ENCODE data around the gene HOXC12.
A peak's percentile ranks its signal among the peaks of the same experiment; 100 is the strongest.

Gene HOXC12

DNA sequence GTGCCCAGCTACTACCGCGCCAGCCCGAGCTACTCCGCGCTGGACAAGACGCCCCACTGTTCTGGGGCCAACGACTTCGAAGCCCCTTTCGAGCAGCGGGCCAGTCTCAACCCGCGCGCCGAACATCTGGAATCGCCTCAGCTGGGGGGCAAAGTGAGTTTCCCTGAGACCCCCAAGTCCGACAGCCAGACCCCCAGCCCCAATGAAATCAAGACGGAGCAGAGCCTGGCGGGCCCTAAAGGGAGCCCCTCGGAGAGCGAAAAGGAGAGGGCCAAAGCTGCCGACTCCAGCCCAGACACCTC is 30.9 kb downstream of the HOXC12 start:
- TF ChIP-seq, protein P1, sequence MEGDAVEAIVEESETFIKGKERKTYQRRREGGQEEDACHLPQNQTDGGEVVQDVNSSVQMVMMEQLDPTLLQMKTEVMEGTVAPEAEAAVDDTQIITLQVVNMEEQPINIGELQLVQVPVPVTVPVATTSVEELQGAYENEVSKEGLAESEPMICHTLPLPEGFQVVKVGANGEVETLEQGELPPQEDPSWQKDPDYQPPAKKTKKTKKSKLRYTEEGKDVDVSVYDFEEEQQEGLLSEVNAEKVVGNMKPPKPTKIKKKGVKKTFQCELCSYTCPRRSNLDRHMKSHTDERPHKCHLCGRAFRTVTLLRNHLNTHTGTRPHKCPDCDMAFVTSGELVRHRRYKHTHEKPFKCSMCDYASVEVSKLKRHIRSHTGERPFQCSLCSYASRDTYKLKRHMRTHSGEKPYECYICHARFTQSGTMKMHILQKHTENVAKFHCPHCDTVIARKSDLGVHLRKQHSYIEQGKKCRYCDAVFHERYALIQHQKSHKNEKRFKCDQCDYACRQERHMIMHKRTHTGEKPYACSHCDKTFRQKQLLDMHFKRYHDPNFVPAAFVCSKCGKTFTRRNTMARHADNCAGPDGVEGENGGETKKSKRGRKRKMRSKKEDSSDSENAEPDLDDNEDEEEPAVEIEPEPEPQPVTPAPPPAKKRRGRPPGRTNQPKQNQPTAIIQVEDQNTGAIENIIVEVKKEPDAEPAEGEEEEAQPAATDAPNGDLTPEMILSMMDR (IDR thresholded peaks at IDR 0.05; ENCODE audit: unreplicated experiment in 3 of 3): no peak
- peak overlapping the region; percentile 95 to 100 (median 97) for H3K27ac Mint-ChIP-seq
- no peaks in the 10 kb centered on the region for H3K9me3 Mint-ChIP-seq
- H3K4me1 Mint-ChIP-seq: peaks cover 49% of the 10 kb centered on the region
- peaks cover 21% of the 10 kb centered on the region for H3K36me3 Mint-ChIP-seq (ENCODE audit: low read depth)
- peak overlapping the region; percentile 95 to 99 (median 96) for H3K4me3 Mint-ChIP-seq
- peaks cover 100% of the 10 kb centered on the region for H3K27me3 Mint-ChIP-seq (ENCODE audit: low read depth)

DNA sequence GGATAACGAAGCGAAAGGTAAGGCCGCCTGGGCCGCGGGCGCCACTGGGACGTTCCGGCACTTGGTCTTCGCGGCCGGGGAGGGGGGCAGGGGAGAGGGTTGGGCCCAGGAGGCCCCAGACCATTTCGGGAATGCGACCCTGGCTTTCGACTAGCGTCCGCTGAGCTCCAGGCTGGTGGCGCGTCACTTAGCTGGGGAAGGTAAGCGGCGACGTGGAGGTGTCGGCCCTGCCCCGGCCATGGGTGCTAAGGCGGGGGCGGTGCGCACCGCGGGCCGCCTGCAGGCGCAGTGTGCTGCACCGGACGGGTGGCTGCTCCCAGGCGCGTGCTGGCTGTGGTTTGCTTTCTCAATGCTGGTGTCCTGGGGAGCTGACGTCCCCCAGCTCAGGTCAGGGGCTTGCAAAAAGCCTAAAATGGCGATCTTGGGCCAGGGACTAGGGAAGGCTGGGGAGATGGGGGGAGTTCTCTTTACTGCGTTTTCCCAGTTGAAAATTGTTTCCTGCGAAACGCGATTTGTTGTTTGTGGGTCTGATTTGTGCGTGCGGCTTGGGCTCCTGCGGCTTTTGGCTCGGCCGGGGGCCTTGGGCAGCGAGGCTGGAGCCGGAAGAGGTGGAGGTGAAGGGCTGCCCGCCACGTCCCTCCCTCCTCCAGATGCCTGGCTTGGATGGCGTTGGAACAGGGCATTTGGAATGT is 31.4 kb downstream of the HOXC12 start:
- H3K9me3 Mint-ChIP-seq: no peaks in the 10 kb centered on the region
- TF ChIP-seq, protein P1 (IDR thresholded peaks at IDR 0.05; ENCODE audit: unreplicated experiment in 3 of 3): no peak
- H3K27ac Mint-ChIP-seq: peak overlapping the region; percentile 95 to 100 (median 97)
- peaks cover 52% of the 10 kb centered on the region for H3K4me1 Mint-ChIP-seq
- peaks cover 100% of the 10 kb centered on the region for H3K27me3 Mint-ChIP-seq (ENCODE audit: low read depth)
- H3K4me3 Mint-ChIP-seq: peak overlapping the region; percentile 95 to 99 (median 96)
- H3K36me3 Mint-ChIP-seq (ENCODE audit: low read depth): peaks cover 23% of the 10 kb centered on the region

DNA sequence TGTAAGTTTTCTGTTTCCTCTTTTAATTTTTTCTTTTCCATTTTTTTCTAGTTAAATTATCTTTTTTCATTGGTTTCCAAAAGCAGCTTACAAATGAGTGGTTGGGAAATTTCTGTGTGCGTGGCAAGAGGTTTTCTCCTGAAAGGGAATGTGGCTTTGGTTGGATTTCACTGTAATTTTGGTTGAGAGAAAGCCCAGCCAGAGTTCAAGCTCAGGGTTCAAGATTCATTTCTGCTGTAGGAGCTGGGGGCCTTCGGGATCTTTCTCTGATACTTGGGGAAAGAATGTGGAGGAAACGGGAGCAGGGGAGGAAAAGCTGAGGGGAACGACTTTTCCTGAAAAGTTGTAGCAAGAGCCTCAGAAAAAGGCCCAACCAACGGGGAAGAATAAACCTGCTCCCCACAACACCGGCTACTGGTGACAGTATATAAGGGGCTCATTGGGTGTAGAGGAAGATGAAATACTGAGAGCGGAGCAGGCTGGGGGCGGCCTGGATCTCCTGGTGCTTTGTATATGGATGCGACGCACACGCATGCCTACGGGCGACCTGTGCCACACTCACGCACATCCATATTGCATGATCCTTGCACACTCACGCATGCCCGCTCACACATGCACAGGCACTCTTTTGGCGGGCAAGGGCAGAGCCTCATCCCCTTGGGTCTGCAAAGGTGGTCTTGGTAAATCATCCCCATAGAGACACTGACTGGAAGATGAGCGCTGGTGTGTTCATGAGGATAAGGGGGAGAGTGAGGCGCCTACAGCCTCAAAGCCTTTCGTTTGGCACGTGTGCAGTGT is 32.2 kb downstream of the HOXC12 start:
- peaks cover 25% of the 10 kb centered on the region for H3K36me3 Mint-ChIP-seq (ENCODE audit: low read depth)
- peaks cover 100% of the 10 kb centered on the region for H3K27me3 Mint-ChIP-seq (ENCODE audit: low read depth)
- TF ChIP-seq, protein P1 (IDR thresholded peaks at IDR 0.05; ENCODE audit: unreplicated experiment in 3 of 3): no peak
- H3K9me3 Mint-ChIP-seq: no peaks in the 10 kb centered on the region
- peaks cover 55% of the 10 kb centered on the region for H3K4me1 Mint-ChIP-seq
- peak overlapping the region; percentile 95 to 99 (median 96) for H3K4me3 Mint-ChIP-seq
- peak overlapping the region; percentile 95 to 100 (median 95) for H3K27ac Mint-ChIP-seq

DNA sequence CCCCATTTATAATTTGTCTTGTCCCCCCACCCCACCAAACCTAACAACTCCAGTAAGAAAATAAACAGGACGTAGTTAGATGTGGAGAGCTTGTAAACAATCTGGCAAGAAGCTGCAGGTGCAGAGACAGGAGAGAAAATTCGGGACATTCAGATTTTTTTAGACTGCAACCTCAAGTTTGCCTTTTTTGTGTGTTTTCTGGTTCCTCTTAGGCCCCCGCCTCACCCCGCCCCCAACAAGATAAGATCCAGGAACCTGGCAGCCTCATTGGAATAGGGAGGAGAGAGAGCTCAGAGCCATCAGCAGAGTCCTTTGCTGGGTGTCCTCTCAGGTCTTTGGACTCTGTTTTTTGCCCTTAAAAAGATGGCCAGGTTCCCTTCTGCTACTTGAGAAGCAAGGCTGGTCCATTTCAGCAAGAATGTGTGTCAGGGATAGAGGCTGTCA is 33.1 kb downstream of the HOXC12 start:
- TF ChIP-seq, protein P1 (IDR thresholded peaks at IDR 0.05; ENCODE audit: unreplicated experiment in 3 of 3): no peak
- Mint-ChIP-seq H3K27ac (peak overlapping the region; percentile 95 to 100 (median 95)), H3K9me3 (no peaks in the 10 kb centered on the region), H3K4me3 (peak overlapping the region; percentile 95 to 99 (median 96)), H3K27me3 (ENCODE audit: low read depth) (peaks cover 100% of the 10 kb centered on the region), H3K4me1 (peaks cover 60% of the 10 kb centered on the region), H3K36me3 (ENCODE audit: low read depth) (peaks cover 25% of the 10 kb centered on the region)

DNA sequence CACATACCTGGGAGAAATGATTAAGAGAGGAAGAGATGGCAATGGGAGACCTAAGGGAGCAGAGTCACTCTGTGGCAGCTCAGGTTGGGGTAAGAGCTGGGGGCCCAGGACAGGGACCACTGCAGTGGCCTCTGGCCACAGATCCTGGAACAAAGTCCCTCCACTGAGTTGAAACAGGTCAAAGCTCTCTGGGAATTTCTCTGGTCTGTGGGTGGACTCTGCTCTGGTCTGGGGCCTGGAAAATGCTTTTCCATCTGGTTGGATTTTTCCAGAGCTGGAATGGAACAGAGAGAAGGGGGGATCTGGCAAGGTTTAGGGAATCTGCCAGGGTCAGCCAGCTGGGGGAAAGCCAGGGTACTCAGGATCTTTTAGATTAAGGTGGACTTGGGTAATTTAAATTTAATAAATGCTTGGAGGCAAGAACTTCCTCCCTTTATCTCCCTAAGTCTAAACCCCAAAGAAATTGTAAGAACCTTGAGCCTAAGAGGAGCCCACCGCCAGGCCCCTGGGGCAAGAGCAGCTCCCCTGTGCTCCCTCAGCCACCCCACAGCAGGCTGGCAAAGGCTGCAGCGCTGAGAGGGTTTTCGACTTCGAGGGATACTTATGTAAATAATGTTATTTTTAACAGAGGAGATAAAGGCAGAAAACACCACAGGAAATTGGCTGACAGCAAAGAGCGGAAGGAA is 34.0 kb downstream of the HOXC12 start:
- Mint-ChIP-seq H3K27me3 (ENCODE audit: low read depth) (peaks cover 100% of the 10 kb centered on the region), H3K27ac (peak overlapping the region; percentile 95 to 100 (median 95)), H3K4me3 (peak overlapping the region; percentile 95 to 99 (median 96)), H3K36me3 (ENCODE audit: low read depth) (peaks cover 30% of the 10 kb centered on the region), H3K9me3 (no peaks in the 10 kb centered on the region), H3K4me1 (peaks cover 69% of the 10 kb centered on the region)
- TF ChIP-seq, protein P1 (IDR thresholded peaks at IDR 0.05; ENCODE audit: unreplicated experiment in 3 of 3): no peak
